ENCODE results near the gene IL36RN. TPM values are rescaled to one million over a fixed set of nuclear protein-coding genes. Genes with fewer than 3 reads are reported as not detected.

Gene IL36RN
- total and polyA plus RNA-seq, 12 donors = not detected

DNA sequence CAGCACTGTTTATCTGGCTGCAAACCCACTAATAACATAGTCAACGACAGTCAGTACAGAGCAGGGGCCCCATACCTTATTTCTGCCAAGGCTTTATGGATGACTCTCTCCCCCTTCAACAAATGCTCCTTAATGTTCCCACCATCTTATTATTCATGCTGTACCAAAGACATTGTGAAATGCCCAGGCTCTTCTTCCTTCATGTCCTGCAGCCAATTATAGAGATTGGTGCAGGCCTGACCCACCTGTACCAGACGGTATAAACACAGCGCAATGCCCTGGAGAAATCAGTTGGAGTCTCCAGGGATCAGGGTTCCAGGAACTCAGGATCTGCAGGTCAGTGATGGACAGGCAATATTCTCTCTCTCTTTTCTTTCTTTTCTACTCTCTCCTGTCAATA is 8.7 kb downstream of the IL36RN start, which contains the start of gene IL1F10:
IL1F10 (plus strand) TSS at position 290 of the 400 bp plus-strand sequence. CDS start 4,769 bp downstream, outside the sequence.
- 79 to 86% (median 82%) methylated on average over 3 of the region's 3 CpGs for WGBS, 4 donors
- DNase-seq = no peak
- intact Hi-C loops (cut with DNase I) = no loop called here
- no peaks in the 10 kb centered on the region for H3K36me3 ChIP-seq (replicated peaks in 1 of 2)
- no peak within 1 kb of the TSS for H3K4me3 ChIP-seq
- no peaks in the 10 kb centered on the region for H3K9me3 ChIP-seq (replicated peaks in 1 of 3)
- H3K27me3 ChIP-seq = no peaks in the 10 kb centered on the region
- no peak within 1 kb of the TSS for H3K27ac ChIP-seq
- H3K4me1 ChIP-seq (replicated peaks in 1 of 2) = no peaks in the 10 kb centered on the region
- TF ChIP-seq, protein P1, sequence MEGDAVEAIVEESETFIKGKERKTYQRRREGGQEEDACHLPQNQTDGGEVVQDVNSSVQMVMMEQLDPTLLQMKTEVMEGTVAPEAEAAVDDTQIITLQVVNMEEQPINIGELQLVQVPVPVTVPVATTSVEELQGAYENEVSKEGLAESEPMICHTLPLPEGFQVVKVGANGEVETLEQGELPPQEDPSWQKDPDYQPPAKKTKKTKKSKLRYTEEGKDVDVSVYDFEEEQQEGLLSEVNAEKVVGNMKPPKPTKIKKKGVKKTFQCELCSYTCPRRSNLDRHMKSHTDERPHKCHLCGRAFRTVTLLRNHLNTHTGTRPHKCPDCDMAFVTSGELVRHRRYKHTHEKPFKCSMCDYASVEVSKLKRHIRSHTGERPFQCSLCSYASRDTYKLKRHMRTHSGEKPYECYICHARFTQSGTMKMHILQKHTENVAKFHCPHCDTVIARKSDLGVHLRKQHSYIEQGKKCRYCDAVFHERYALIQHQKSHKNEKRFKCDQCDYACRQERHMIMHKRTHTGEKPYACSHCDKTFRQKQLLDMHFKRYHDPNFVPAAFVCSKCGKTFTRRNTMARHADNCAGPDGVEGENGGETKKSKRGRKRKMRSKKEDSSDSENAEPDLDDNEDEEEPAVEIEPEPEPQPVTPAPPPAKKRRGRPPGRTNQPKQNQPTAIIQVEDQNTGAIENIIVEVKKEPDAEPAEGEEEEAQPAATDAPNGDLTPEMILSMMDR (IDR thresholded peaks at IDR 0.05) = no peak
- TF ChIP-seq POLR2A (IDR thresholded peaks at IDR 0.05) = no peak

DNA sequence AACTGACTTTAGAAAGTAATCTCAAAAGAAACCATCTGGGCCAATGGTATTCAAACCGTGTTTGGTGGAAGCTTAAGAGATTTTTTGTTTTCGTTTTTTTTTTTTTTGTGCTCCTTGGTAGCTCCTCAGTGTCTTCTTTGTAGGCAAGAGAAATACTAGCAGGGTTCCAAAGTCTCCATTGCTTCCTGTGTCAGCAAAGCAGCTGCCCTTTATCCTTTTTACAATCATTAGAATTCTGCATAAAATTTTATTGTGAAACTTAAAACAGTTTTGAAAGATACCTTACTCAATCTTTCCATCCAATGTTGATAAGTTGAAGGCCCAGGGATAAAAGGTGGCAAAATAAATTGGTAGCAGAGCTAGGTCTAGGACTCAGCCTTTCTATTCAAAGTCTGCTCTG is 9.3 kb downstream of the IL36RN start:
- Histone ChIP-seq H3K4me3 (no peak overlapping the region), H3K27ac (no peak overlapping the region), H3K36me3 (replicated peaks in 1 of 2) (no peaks in the 10 kb centered on the region), H3K27me3 (no peaks in the 10 kb centered on the region), H3K4me1 (replicated peaks in 1 of 2) (no peaks in the 10 kb centered on the region), H3K9me3 (replicated peaks in 1 of 3) (no peaks in the 10 kb centered on the region)
- intact Hi-C loops (cut with DNase I) = no loop called here
- DNase-seq = no peak
- TF ChIP-seq, protein P1 (IDR thresholded peaks at IDR 0.05) = no peak
- TF ChIP-seq POLR2A (IDR thresholded peaks at IDR 0.05) = no peak
- 67 to 75% (median 71%) methylated on average over 2 of the region's 2 CpGs for WGBS, 4 donors

DNA sequence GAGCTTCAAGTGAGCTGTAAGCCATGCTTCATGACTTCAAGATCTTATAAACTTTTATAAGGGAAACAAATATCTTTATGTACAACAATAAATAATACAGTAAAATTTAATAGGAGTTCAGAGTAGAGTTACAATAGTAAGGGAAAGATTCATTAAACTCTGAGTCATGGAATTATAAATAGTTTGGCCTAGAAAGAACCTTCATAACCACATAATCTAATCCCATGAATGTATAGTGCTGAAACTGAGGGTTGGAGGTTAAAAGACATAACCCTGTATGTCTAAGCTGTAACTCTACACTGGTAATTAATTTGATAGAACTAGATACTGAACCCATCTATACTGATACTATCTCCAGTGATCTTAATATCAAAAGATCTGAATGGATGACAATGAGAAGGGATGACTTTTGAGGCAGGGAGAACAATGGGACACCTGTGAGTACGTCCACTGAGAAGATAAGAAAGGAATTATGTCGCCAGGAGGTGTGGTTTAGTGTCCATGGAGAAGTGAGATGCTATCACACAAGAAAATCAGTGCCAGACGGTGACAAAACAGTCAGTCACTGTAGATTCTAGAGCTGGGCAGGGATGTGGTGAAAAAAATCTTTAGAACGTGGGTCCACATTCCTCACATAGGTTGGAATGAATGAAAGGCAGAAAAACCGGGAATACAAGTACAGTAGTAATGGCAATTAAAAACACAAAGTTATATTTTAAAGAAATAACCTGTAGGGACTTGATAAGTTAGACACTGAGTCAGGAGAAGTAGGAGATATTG is 9.9 kb downstream of the IL36RN start:
- H3K4me1 ChIP-seq (replicated peaks in 1 of 2) = no peaks in the 10 kb centered on the region
- intact Hi-C loops (cut with DNase I) = no loop called here
- no peak for DNase-seq

More for the DNA sequence above, 9.9 kb downstream of the IL36RN start:
- Histone ChIP-seq H3K9me3 (replicated peaks in 1 of 3) (no peaks in the 10 kb centered on the region), H3K4me3 (no peak overlapping the region), H3K27ac (no peak overlapping the region), H3K36me3 (replicated peaks in 1 of 2) (no peaks in the 10 kb centered on the region), H3K27me3 (no peaks in the 10 kb centered on the region)
- TF ChIP-seq POLR2A (IDR thresholded peaks at IDR 0.05) = no peak
- TF ChIP-seq, protein P1 (IDR thresholded peaks at IDR 0.05) = no peak
- 38 to 47% (median 42%) methylated on average over 5 of the region's 5 CpGs for WGBS, 4 donors

Measured in adrenal gland (tissue), 12 donors.